HUDEP-2 (cell line): ENCODE results near the gene RAB11FIP3.
A peak's percentile ranks its signal among the peaks of the same experiment; 100 is the strongest.
"Not testable (repeated sequence)": the region's sequence is repeated elsewhere in the genome, so short reads cannot be mapped to it uniquely, and the experiment has no call there.

ENCODE experiments used
- DNase-seq, 76 experiments: peaks; one replicate each; lab custom pipeline; 2025; ENCODE audit not compliant: unreplicated experiment in 76 of 76; lab: John Stamatoyannopoulos, UW

Gene RAB11FIP3

GRCh38 chr16:457732-458400 is 32.4 kb downstream of the RAB11FIP3 start:
- no peak for DNase-seq

- no peak for DNase-seq
Observed at GRCh38 chr16:459761-460160, 34.3 kb downstream of the RAB11FIP3 start.

- DNase-seq = no peak
Observed at GRCh38 chr16:460787-461186, 35.3 kb downstream of the RAB11FIP3 start.

- DNase-seq = no peak
Observed at GRCh38 chr16:463071-463470, 37.6 kb downstream of the RAB11FIP3 start.

- DNase-seq = no peak
Observed at GRCh38 chr16:466651-467050, 41.2 kb downstream of the RAB11FIP3 start.

GRCh38 chr16:467249-467871 is 41.9 kb downstream of the RAB11FIP3 start:
- DNase-seq = peak in 39 of 76 experiments; percentile 14 to 68 (median 41)

- DNase-seq = peak in 1 of 76 experiments; percentile 14
Observed at GRCh38 chr16:468068-468821, 42.8 kb downstream of the RAB11FIP3 start.

GRCh38 chr16:469459-469858 is 44.0 kb downstream of the RAB11FIP3 start:
- DNase-seq = not testable (repeated sequence)

GRCh38 chr16:470418-470817 is 45.0 kb downstream of the RAB11FIP3 start:
- no peak for DNase-seq

- DNase-seq = peak in 3 of 76 experiments; percentile 11 to 24 (median 12)
Observed at GRCh38 chr16:471353-472198, 46.1 kb downstream of the RAB11FIP3 start.

GRCh38 chr16:472199-472504 is 46.7 kb downstream of the RAB11FIP3 start:
- no peak for DNase-seq

- peak in 7 of 76 experiments; percentile 6 to 41 (median 21) for DNase-seq
Observed at GRCh38 chr16:473046-474043, 47.9 kb downstream of the RAB11FIP3 start.

- no peak for DNase-seq
Observed at GRCh38 chr16:474420-475122, 49.1 kb downstream of the RAB11FIP3 start.

GRCh38 chr16:476039-476438 is 50.6 kb downstream of the RAB11FIP3 start:
- DNase-seq = no peak

GRCh38 chr16:477301-478157 is 52.1 kb downstream of the RAB11FIP3 start:
- DNase-seq = no peak

- not testable (repeated sequence) for DNase-seq
Observed at GRCh38 chr16:478287-478686, 52.8 kb downstream of the RAB11FIP3 start.

- no peak for DNase-seq
Observed at GRCh38 chr16:482468-483185, 57.2 kb downstream of the RAB11FIP3 start.
